Brain microvascular endothelial cell (primary cell): ENCODE measurements around the gene TEX2.

Experiments
- DNase-seq: peaks from one replicate; pipeline ENCODE4 v3.0.0-alpha.2; 2020
- H3K27ac ChIP-seq: fragments of 250-450 bp; sonication (Bioruptor Pico); 2 replicates; pipeline ENCODE4 v1.5.1; 2020; ENCODE audit warnings: mild to moderate bottlenecking, moderate library complexity
- H3K27me3 ChIP-seq: fragments of 250-450 bp; sonication (Bioruptor Pico); replicated peaks from 2 replicates; pipeline ENCODE4 v1.5.1; 2020; ENCODE audit warnings: mild to moderate bottlenecking
- H3K36me3 ChIP-seq: fragments of 250-450 bp; sonication (Bioruptor Pico); replicated peaks from 2 replicates; pipeline ENCODE4 v1.5.1; 2020; ENCODE audit warnings: mild to moderate bottlenecking
- H3K4me3 ChIP-seq: 2 replicates; pipeline ENCODE4 v1.5.1; 2011; ENCODE audit warnings: low read depth, mild to moderate bottlenecking, control low read depth, low read length, moderate library complexity
- in situ Hi-C: cut with HindIII; loops from 2 replicates; pipeline ENCODE4 v1.10.0; 2017; ENCODE audit warnings: low sequenced_read_pairs, low pct_ligation_motif_present
- TF ChIP-seq, protein P1 (sequence below): IDR thresholded peaks from 2 replicates; pipeline ENCODE4 v1.5.1; 2011; ENCODE audit warnings: low read depth, mild to moderate bottlenecking, moderate library complexity, low read length, control low read depth, inconsistent platforms; ENCODE audit errors: missing control alignments

Gene TEX2

DNA sequence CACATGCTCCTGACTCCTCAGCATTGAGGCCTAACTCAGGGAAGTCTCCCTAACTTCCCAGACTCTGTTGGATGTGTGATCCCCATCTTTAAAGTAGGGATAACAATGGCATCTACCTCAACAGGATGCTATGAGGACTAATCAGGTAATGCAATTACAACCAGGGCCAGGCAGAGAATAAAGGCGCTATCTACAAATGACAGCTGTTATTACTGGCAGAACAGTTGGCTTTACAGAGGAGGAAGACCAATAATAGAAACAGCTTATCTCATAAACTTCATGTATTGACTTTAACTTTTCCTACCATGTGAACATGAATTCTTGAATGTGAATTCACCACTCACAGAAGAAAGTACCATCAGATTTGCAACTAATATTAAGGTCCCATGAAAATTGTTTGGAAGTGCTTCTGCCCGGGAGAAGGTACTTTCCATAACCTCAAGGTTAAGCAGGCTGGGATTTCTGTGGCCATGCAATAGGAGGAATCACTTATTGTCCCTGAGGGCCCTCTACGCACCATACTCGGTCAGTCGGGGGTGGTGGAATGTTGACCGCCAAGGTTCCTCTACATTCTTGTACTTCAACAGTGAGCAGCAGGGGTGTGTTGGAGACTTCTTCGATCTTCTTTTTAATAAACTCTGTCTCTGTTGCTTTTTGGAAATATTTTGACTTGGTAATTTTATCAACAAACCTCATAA lies 110.5 kb downstream of the TEX2 start:
- no peak overlapping the region for H3K27ac ChIP-seq
- no peak overlapping the region for H3K4me3 ChIP-seq
- TF ChIP-seq, protein P1, sequence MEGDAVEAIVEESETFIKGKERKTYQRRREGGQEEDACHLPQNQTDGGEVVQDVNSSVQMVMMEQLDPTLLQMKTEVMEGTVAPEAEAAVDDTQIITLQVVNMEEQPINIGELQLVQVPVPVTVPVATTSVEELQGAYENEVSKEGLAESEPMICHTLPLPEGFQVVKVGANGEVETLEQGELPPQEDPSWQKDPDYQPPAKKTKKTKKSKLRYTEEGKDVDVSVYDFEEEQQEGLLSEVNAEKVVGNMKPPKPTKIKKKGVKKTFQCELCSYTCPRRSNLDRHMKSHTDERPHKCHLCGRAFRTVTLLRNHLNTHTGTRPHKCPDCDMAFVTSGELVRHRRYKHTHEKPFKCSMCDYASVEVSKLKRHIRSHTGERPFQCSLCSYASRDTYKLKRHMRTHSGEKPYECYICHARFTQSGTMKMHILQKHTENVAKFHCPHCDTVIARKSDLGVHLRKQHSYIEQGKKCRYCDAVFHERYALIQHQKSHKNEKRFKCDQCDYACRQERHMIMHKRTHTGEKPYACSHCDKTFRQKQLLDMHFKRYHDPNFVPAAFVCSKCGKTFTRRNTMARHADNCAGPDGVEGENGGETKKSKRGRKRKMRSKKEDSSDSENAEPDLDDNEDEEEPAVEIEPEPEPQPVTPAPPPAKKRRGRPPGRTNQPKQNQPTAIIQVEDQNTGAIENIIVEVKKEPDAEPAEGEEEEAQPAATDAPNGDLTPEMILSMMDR: no peak
- no peaks in the 10 kb centered on the region for H3K36me3 ChIP-seq
- no peaks in the 10 kb centered on the region for H3K27me3 ChIP-seq
- DNase-seq: no peak
- in situ Hi-C loops: no loop called here

DNA sequence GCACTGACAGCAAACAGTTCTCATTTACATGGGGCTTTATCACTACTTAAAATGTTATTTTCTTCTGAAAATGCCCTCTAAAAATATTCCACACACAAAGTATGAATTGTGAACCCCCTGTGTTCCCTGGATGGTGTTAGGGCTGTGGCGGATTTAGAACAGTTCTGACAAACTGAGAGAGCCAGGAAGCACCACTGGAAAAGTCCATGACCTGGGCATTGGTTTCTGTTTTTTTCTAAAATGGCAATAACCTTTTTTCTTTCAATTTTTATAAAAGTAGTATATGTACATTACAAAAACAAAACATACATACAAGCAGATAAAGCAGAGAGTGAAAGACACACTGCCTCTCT lies 112.1 kb downstream of the TEX2 start:
- no peaks in the 10 kb centered on the region for H3K27me3 ChIP-seq
- H3K36me3 ChIP-seq: peaks cover 4% of the 10 kb centered on the region
- in situ Hi-C loops: no loop called here
- TF ChIP-seq, protein P1: no peak
- no peak for DNase-seq
- no peak overlapping the region for H3K4me3 ChIP-seq
- H3K27ac ChIP-seq: no peak overlapping the region

DNA sequence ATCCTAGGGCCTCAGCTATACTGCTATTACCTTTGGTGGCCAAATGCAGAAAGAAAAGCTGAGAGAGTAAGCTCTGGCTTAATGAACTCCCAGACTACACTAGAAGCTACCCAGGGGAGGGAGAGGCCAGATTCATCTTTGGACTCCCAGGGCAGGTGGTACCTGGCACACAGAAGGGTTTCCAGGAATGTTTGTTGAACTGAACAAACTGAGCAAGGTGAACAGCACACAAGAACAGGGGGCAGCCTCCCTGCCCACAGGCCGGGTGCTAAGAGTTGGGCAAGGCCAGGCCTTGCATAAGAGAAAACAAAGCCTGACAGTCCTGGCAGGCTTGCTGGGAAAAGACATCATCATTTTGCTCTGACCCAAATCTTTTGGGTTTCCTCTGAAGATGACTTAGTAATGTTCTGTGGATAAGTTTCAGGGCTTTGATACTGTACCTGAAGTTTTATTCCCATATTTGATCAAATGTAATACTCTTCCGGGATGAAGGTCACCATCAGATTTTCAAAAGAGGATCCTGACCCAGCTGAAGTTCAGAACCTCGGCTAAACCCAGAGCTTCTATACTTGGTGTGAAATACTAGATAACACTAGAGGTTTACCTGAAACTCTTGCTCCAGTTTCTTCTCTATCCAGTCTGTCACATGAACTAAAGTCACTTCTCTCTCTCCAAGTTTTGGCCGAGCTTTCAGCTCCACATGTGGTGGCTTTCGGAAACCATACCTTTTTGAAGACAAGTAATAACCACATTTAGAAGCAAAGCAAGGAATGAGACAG lies 112.6 kb downstream of the TEX2 start:
- Histone ChIP-seq H3K27me3 (no peaks in the 10 kb centered on the region), H3K27ac (no peak overlapping the region), H3K36me3 (peaks cover 5% of the 10 kb centered on the region), H3K4me3 (no peak overlapping the region)
- in situ Hi-C loops: no loop called here
- DNase-seq: no peak
- TF ChIP-seq, protein P1: no peak

DNA sequence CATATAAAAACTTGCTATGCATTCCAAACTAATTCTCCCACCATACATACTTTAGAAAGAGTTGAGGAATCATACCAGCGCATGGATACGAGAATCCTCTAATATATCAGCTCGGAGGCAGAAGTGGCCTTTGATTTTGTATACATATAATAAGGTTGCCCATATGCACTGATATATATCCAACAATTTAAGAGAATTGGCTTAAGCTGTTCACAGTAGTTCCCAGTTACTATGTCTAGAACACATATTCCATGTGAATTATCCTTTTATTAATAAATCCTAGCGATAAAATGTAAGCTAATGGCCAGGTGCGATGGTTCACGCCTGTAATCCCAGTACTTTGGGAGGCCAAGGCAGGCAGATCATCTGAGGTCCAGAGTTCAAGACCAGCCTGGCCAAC lies 113.9 kb downstream of the TEX2 start:
- H3K27ac ChIP-seq: no peak overlapping the region
- TF ChIP-seq, protein P1: no peak

DNA sequence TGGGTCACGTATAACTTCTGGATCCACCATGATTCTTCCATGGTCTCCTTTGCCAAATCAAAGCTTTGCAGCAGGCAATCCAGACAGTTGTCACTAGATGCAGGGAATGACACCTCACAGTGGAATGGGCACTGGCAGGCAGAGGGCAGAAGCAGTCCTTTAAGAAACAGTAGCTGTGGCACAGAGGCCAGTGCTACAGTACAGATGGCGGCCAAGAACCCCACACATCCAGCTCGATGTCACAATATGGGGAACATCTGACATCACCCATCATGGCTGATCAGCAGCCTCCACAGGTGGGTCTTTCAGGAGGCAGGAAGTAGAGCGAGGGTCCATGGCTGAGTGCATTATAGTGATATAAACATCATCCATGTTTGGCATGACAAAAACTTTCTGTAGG lies 114.4 kb downstream of the TEX2 start:
- H3K27me3 ChIP-seq: no peaks in the 10 kb centered on the region
- DNase-seq: no peak
- TF ChIP-seq, protein P1: no peak
- in situ Hi-C loops: no loop called here
- no peak overlapping the region for H3K27ac ChIP-seq
- no peak overlapping the region for H3K4me3 ChIP-seq
- peaks cover 5% of the 10 kb centered on the region for H3K36me3 ChIP-seq

More for the DNA sequence above, 113.9 kb downstream of the TEX2 start:
- Histone ChIP-seq H3K27me3 (no peaks in the 10 kb centered on the region), H3K36me3 (peaks cover 5% of the 10 kb centered on the region), H3K4me3 (no peak overlapping the region)
- DNase-seq: no peak
- in situ Hi-C loops: no loop called here
